ENCODE results near the gene PNKP. TPM values are rescaled to one million over a fixed set of nuclear protein-coding genes. Genes with fewer than 3 reads are reported as not detected.

Gene PNKP
- total and polyA plus RNA-seq, 10 of the 15 experiments (the other 5 are each of a cell fraction or from before 2014, with no cell fraction given): 2.9 to 82.3 (median 33.2) TPM

GRCh38 chr19:49884760-49885159, 17.4 kb upstream of the PNKP start:
- Histone ChIP-seq H3K27me3 (replicated peaks in 1 of 2; ENCODE audit: control insufficient read depth in 2 of 2, insufficient read depth in 2 of 2, low read length in 1 of 2) (no peaks in the 10 kb centered on the region), H4K20me1 (ENCODE audit: control insufficient read depth, insufficient read depth) (no peaks in the 10 kb centered on the region), H2AFZ (ENCODE audit: control insufficient read depth, low read depth, low read length) (no peak overlapping the region), H3K27ac (ENCODE audit: control insufficient read depth, insufficient read depth) (no peak overlapping the region), H3K4me3 (no peak overlapping the region), H3K79me2 (ENCODE audit: control insufficient read depth, insufficient read depth, low read length) (peaks cover 3% of the 10 kb centered on the region; the same call in 1 of the 2 replicates), H3K9me3 (replicated peaks; ENCODE audit: control insufficient read depth, insufficient read depth, low read length) (no peaks in the 10 kb centered on the region; the same call in 2 of the 3 replicates), H3K4me1 (ENCODE audit: control insufficient read depth, insufficient read depth, low read length) (peaks cover 12% of the 10 kb centered on the region), H3K4me2 (ENCODE audit: control insufficient read depth, insufficient read depth) (no peak overlapping the region), H3K36me3 (ENCODE audit: control insufficient read depth in 2 of 2, insufficient read depth in 2 of 2, low read length in 1 of 2) (peaks cover 8 to 16% of the 10 kb centered on the region in 2 experiments), H3K9ac (ENCODE audit: control insufficient read depth, insufficient read depth, low read length) (no peak overlapping the region)
- WGBS (ENCODE audit: insufficient coverage, insufficient replicate concordance, low lambda C conversion rate, missing lambda C conversion rate): 55% methylated on average over 3 of the region's 3 CpGs
- ChIA-PET CTCF (interaction anchor here (1.1 kb wide), 1 partner anchor 9 kb away, joined by 3 read pairs; no protein-coding TSS in a partner anchor), SMC1A (ENCODE audit: uncharacterized antibody, unreplicated experiment) (interaction anchor here (1.0 kb wide), 1 partner anchor 34 kb away, joined by 3 read pairs; no protein-coding TSS in a partner anchor), POLR2A (interaction anchor here (0.6 kb wide), 1 partner anchor 208 kb away, joined by 3 read pairs; the partner anchor contains the start of gene PRMT1), RAD21 (ENCODE audit: unreplicated experiment) (no interaction called here)
- DNase-seq (ENCODE audit: low read depth, low spot score) (no peak), ATAC-seq (no peak), FAIRE-seq (no peak)
- intact Hi-C loops (cut with micrococcal nuclease; ENCODE audit: unreplicated experiment): no loop called here
- in situ Hi-C loops (cut with MboI): loop anchor here (25.0 kb wide), 1 partner anchor 1247 kb away; the partner anchor contains the start of genes CA11 and DBP
- BruUV-seq (replicated peaks): no TSS peak
- TF ChIP-seq RUNX3 (IDR thresholded peaks at IDR 0.05; ENCODE audit: low read length): no peak
- TF ChIP-seq SPI1 (IDR thresholded peaks at IDR 0.05; ENCODE audit: borderline replicate concordance, insufficient read depth, low read depth, low read length): no peak
- TF ChIP-seq, protein P1, sequence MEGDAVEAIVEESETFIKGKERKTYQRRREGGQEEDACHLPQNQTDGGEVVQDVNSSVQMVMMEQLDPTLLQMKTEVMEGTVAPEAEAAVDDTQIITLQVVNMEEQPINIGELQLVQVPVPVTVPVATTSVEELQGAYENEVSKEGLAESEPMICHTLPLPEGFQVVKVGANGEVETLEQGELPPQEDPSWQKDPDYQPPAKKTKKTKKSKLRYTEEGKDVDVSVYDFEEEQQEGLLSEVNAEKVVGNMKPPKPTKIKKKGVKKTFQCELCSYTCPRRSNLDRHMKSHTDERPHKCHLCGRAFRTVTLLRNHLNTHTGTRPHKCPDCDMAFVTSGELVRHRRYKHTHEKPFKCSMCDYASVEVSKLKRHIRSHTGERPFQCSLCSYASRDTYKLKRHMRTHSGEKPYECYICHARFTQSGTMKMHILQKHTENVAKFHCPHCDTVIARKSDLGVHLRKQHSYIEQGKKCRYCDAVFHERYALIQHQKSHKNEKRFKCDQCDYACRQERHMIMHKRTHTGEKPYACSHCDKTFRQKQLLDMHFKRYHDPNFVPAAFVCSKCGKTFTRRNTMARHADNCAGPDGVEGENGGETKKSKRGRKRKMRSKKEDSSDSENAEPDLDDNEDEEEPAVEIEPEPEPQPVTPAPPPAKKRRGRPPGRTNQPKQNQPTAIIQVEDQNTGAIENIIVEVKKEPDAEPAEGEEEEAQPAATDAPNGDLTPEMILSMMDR (IDR thresholded peaks at IDR 0.05 in 2 of 3, conservative IDR thresholded peaks at IDR 0.05 in 1 of 3; ENCODE audit: control insufficient read depth in 2 of 3, extremely low read depth in 1 of 3, insufficient read depth in 1 of 3, low read depth in 3 of 3, low read length in 3 of 3): no peak
- TF ChIP-seq BCL11A (IDR thresholded peaks at IDR 0.05; ENCODE audit: low read depth, low read length): no peak
- no peak for TF ChIP-seq IRF3 (IDR thresholded peaks at IDR 0.05)
- TF ChIP-seq, protein P2, sequence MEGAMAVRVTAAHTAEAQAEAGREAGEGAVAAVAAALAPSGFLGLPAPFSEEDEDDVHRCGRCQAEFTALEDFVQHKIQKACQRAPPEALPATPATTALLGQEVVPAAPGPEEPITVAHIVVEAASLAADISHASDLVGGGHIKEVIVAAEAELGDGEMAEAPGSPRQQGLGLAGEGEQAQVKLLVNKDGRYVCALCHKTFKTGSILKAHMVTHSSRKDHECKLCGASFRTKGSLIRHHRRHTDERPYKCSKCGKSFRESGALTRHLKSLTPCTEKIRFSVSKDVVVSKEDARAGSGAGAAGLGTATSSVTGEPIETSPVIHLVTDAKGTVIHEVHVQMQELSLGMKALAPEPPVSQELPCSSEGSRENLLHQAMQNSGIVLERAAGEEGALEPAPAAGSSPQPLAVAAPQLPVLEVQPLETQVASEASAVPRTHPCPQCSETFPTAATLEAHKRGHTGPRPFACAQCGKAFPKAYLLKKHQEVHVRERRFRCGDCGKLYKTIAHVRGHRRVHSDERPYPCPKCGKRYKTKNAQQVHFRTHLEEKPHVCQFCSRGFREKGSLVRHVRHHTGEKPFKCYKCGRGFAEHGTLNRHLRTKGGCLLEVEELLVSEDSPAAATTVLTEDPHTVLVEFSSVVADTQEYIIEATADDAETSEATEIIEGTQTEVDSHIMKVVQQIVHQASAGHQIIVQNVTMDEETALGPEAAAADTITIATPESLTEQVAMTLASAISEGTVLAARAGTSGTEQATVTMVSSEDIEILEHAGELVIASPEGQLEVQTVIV (IDR thresholded peaks at IDR 0.05; ENCODE audit: borderline replicate concordance, partially characterized antibody): no peak
- no peak for TF ChIP-seq SIN3A (IDR thresholded peaks at IDR 0.05; ENCODE audit: low read depth, low read length)
- TF ChIP-seq ZNF24 (IDR thresholded peaks at IDR 0.05): no peak
- TF ChIP-seq, protein P3, sequence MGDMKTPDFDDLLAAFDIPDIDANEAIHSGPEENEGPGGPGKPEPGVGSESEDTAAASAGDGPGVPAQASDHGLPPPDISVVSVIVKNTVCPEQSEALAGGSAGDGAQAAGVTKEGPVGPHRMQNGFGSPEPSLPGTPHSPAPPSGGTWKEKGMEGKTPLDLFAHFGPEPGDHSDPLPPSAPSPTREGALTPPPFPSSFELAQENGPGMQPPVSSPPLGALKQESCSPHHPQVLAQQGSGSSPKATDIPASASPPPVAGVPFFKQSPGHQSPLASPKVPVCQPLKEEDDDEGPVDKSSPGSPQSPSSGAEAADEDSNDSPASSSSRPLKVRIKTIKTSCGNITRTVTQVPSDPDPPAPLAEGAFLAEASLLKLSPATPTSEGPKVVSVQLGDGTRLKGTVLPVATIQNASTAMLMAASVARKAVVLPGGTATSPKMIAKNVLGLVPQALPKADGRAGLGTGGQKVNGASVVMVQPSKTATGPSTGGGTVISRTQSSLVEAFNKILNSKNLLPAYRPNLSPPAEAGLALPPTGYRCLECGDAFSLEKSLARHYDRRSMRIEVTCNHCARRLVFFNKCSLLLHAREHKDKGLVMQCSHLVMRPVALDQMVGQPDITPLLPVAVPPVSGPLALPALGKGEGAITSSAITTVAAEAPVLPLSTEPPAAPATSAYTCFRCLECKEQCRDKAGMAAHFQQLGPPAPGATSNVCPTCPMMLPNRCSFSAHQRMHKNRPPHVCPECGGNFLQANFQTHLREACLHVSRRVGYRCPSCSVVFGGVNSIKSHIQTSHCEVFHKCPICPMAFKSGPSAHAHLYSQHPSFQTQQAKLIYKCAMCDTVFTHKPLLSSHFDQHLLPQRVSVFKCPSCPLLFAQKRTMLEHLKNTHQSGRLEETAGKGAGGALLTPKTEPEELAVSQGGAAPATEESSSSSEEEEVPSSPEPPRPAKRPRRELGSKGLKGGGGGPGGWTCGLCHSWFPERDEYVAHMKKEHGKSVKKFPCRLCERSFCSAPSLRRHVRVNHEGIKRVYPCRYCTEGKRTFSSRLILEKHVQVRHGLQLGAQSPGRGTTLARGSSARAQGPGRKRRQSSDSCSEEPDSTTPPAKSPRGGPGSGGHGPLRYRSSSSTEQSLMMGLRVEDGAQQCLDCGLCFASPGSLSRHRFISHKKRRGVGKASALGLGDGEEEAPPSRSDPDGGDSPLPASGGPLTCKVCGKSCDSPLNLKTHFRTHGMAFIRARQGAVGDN (IDR thresholded peaks at IDR 0.05): no peak
- no peak for TF ChIP-seq NBN (IDR thresholded peaks at IDR 0.05)
- TF ChIP-seq BACH1 (IDR thresholded peaks at IDR 0.05; ENCODE audit: borderline replicate concordance): no peak
- TF ChIP-seq SMC3 (IDR thresholded peaks at IDR 0.05; ENCODE audit: borderline replicate concordance, low read length): no peak
- TF ChIP-seq, protein P4, sequence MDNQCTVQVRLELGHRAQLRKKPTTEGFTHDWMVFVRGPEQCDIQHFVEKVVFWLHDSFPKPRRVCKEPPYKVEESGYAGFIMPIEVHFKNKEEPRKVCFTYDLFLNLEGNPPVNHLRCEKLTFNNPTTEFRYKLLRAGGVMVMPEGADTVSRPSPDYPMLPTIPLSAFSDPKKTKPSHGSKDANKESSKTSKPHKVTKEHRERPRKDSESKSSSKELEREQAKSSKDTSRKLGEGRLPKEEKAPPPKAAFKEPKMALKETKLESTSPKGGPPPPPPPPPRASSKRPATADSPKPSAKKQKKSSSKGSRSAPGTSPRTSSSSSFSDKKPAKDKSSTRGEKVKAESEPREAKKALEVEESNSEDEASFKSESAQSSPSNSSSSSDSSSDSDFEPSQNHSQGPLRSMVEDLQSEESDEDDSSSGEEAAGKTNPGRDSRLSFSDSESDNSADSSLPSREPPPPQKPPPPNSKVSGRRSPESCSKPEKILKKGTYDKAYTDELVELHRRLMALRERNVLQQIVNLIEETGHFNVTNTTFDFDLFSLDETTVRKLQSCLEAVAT (IDR thresholded peaks at IDR 0.05): no peak
